H1 (cell line): ENCODE measurements around the gene ANGPTL2. TPM values are rescaled to one million over a fixed set of nuclear protein-coding genes. Genes with fewer than 3 reads are reported as not detected.

ENCODE experiments used
- CTCF ChIA-PET: fragments of 300-600 bp; sonication (Branson Sonifier 250); formaldehyde crosslinking; loops from one replicate; lab custom pipeline; 2021; ENCODE audit not compliant: partially characterized antibody; lab: Charles Lee
- POLR2A ChIA-PET: fragments of 300-600 bp; sonication (Branson Sonifier 250); formaldehyde crosslinking; loops from one replicate; lab custom pipeline; 2021; ENCODE audit warnings: inconsistent platforms; ENCODE audit not compliant: partially characterized antibody; lab: Charles Lee
- DNase-seq, 2 experiments: peaks; one replicate each; pipeline versions ENCODE4 v3.0.0 to v3.0.0-alpha.2; 2010 to 2022; ENCODE audit warnings: low spot score in 2 of 2, low read depth in 1 of 2, mixed read lengths in 1 of 2
- FAIRE-seq: peaks from 2 replicates; lab custom pipeline; 2011; peaks lifted over from hg19 to GRCh38; lab: Jason Lieb, UNC
- H2AFZ ChIP-seq: 2 replicates; pipeline ENCODE4 v1.8.1; 2012; ENCODE audit warnings: low read length, inconsistent platforms
- H2AK5ac ChIP-seq: 2 replicates; pipeline ENCODE4 v1.6.1; 2013; ENCODE audit warnings: low read depth, low read length
- H2BK120ac ChIP-seq: replicated peaks from 2 replicates; pipeline ENCODE3; 2013; ENCODE audit warnings: low read depth, low read length, inconsistent platforms
- H2BK12ac ChIP-seq: 2 replicates; pipeline ENCODE4 v1.6.1; 2013; ENCODE audit warnings: low read depth, low read length
- H2BK15ac ChIP-seq: 2 replicates; pipeline ENCODE4 v1.6.1; 2013; ENCODE audit warnings: low read length
- H2BK20ac ChIP-seq: 2 replicates; pipeline ENCODE4 v1.6.1; 2013; ENCODE audit warnings: low read length
- H2BK5ac ChIP-seq: 2 replicates; pipeline ENCODE4 v1.6.1; 2013; ENCODE audit warnings: low read depth, low read length
- H3K14ac ChIP-seq: 2 replicates; pipeline ENCODE4 v1.6.1; 2013; ENCODE audit warnings: inconsistent platforms; ENCODE audit not compliant: insufficient read length
- H3K18ac ChIP-seq: 2 replicates; pipeline ENCODE4 v1.6.1; 2013; ENCODE audit warnings: low read length; ENCODE audit errors: extremely low read depth
- H3K23ac ChIP-seq: 2 replicates; pipeline ENCODE4 v1.6.1; 2013; ENCODE audit warnings: inconsistent platforms; ENCODE audit not compliant: insufficient read length
- H3K23me2 ChIP-seq: 2 replicates; pipeline ENCODE4 v1.6.1; 2013; ENCODE audit warnings: low read depth, low read length
- H3K27ac ChIP-seq: 2 replicates; pipeline ENCODE4 v1.6.1; 2011; ENCODE audit warnings: low read depth, low read length, inconsistent platforms
- H3K27me3 ChIP-seq, 4 experiments: replicated peaks in 1 of 4; 1 replicate in 1 of 4; 2 replicates in 3 of 4; pipeline versions ENCODE4 v1.6.1 to v1.8.1; 2011 to 2013; ENCODE audit warnings: low read length in 3 of 4, mild to moderate bottlenecking in 3 of 4, inconsistent platforms in 2 of 4, mixed read lengths in 2 of 4, moderate library complexity in 1 of 4; ENCODE audit not compliant: control insufficient read depth in 3 of 4, insufficient read depth in 3 of 4; ENCODE audit errors: extremely low read depth in 1 of 4
- H3K36me3 ChIP-seq, 4 experiments: 2 replicates each; pipeline versions ENCODE4 v1.6.1 to v1.8.1; 2011 to 2013; ENCODE audit warnings: mild to moderate bottlenecking in 4 of 4, low read length in 3 of 4, moderate library complexity in 2 of 4, control low read depth in 1 of 4, inconsistent platforms in 1 of 4; ENCODE audit not compliant: insufficient read depth in 4 of 4, control insufficient read depth in 2 of 4
- H3K4ac ChIP-seq: replicated peaks from 2 replicates; pipeline ENCODE3; 2013; ENCODE audit warnings: low read length, low read depth, mixed read lengths, inconsistent platforms; ENCODE audit not compliant: insufficient read length
- H3K4me1 ChIP-seq, 4 experiments: replicated peaks in 1 of 4; 1 replicate in 1 of 4; 2 replicates in 3 of 4; pipeline versions ENCODE4 v1.6.1 to v1.8.1; 2011 to 2013; ENCODE audit warnings: low read length in 3 of 4, inconsistent platforms in 2 of 4, mixed read lengths in 1 of 4; ENCODE audit not compliant: insufficient read depth in 4 of 4, control insufficient read depth in 3 of 4
- H3K4me2 ChIP-seq, 2 experiments: 2 replicates each; pipeline versions ENCODE4 v1.6.1 to v1.8.1; 2011 to 2013; ENCODE audit warnings: low read depth in 2 of 2, low read length in 2 of 2, control low read depth in 1 of 2, inconsistent platforms in 1 of 2, mild to moderate bottlenecking in 1 of 2; ENCODE audit not compliant: insufficient read depth in 1 of 2
- H3K4me3 ChIP-seq, 4 experiments: fragments of 200-600, 300-600 bp in 1 of 4; sonication (generic), shearing (Covaris generic), sonication (Bioruptor Twin) in 1 of 4; 2 replicates each; pipeline versions ENCODE4 v1.5.1 to v1.8.1; 2011 to 2016; ENCODE audit warnings: low read length in 4 of 4, low read depth in 3 of 4, control low read depth in 2 of 4, inconsistent platforms in 2 of 4, mild to moderate bottlenecking in 2 of 4, mixed read lengths in 1 of 4, moderate library complexity in 1 of 4; ENCODE audit not compliant: insufficient read depth in 2 of 4; ENCODE audit errors: extremely low read depth in 1 of 4
- H3K56ac ChIP-seq: replicated peaks from 2 replicates; pipeline ENCODE3; 2013; ENCODE audit warnings: low read depth, mild to moderate bottlenecking, mixed read lengths, low read length, inconsistent platforms; ENCODE audit not compliant: insufficient read length
- H3K79me1 ChIP-seq: 2 replicates; pipeline ENCODE4 v1.6.1; 2013; ENCODE audit warnings: low read depth, low read length, control low read depth
- H3K79me2 ChIP-seq, 2 experiments: 2 replicates each; pipeline versions ENCODE4 v1.6.1 to v1.8.1; 2012 to 2013; ENCODE audit warnings: low read length in 2 of 2, mild to moderate bottlenecking in 2 of 2, inconsistent platforms in 1 of 2; ENCODE audit not compliant: insufficient read depth in 2 of 2, control insufficient read depth in 1 of 2
- H3K9ac ChIP-seq, 4 experiments: replicated peaks in 1 of 4; 1 replicate in 1 of 4; 2 replicates in 3 of 4; pipeline versions ENCODE4 v1.6.1 to v1.8.1; 2011 to 2013; ENCODE audit warnings: low read depth in 3 of 4, low read length in 3 of 4, control low read depth in 2 of 4, mild to moderate bottlenecking in 2 of 4, moderate library complexity in 2 of 4, inconsistent platforms in 1 of 4; ENCODE audit errors: extremely low read depth in 1 of 4
- H3K9me3 ChIP-seq, 2 experiments: 2 replicates each; pipeline versions ENCODE4 v1.6.1 to v1.8.1; 2012 to 2013; ENCODE audit warnings: mild to moderate bottlenecking in 2 of 2, moderate library complexity in 2 of 2, control low read depth in 1 of 2, inconsistent platforms in 1 of 2, low read depth in 1 of 2, low read length in 1 of 2, mixed read lengths in 1 of 2; ENCODE audit not compliant: insufficient read depth in 2 of 2
- H4K20me1 ChIP-seq, 2 experiments: replicated peaks in 1 of 2; 2 replicates each; pipeline versions ENCODE3 to v1.8.1; 2011 to 2013; ENCODE audit warnings: inconsistent platforms in 2 of 2, low read length in 2 of 2, mild to moderate bottlenecking in 1 of 2; ENCODE audit not compliant: insufficient read depth in 2 of 2, control insufficient read depth in 1 of 2
- H4K5ac ChIP-seq: 2 replicates; pipeline ENCODE4 v1.6.1; 2013; ENCODE audit warnings: low read length, low read depth, mixed read lengths, inconsistent platforms; ENCODE audit not compliant: insufficient read length
- H4K8ac ChIP-seq: 2 replicates; pipeline ENCODE4 v1.8.0; 2013; ENCODE audit warnings: mild to moderate bottlenecking, moderate library complexity, low read length, inconsistent platforms; ENCODE audit not compliant: insufficient read depth; ENCODE audit errors: extremely low read depth
- H4K91ac ChIP-seq: replicated peaks from 2 replicates; pipeline ENCODE3; 2013; ENCODE audit warnings: low read length, mixed read lengths, inconsistent platforms; ENCODE audit not compliant: insufficient read length
- BACH1 ChIP-seq: IDR thresholded peaks from 2 replicates; pipeline ENCODE4 v1.6.1; 2012; ENCODE audit warnings: low read length, improper control_type of control experiment
- CTBP2 ChIP-seq: IDR thresholded peaks from 2 replicates; pipeline ENCODE4 v1.7.0; 2011; ENCODE audit warnings: borderline replicate concordance, mild to moderate bottlenecking, moderate library complexity, mixed read lengths, low read length; ENCODE audit not compliant: insufficient read depth, insufficient read length
- FOSL1 ChIP-seq: IDR thresholded peaks from 2 replicates; pipeline ENCODE4 v1.6.1; 2011; ENCODE audit warnings: mild to moderate bottlenecking, low read depth, low read length, moderate library complexity; ENCODE audit not compliant: insufficient read depth
- WGBS, 2 experiments: shearing (Covaris generic) in 1 of 2; methylation state at CpG; one replicate each; pipeline versions ENCODE4 v1.1.6 to v1.1.7; 2013 to 2015; ENCODE audit warnings: low lambda C conversion rate in 2 of 2, mixed read lengths in 2 of 2, inconsistent platforms in 1 of 2, low coverage in 1 of 2, missing lambda C conversion rate in 1 of 2; ENCODE audit not compliant: insufficient replicate concordance in 2 of 2, insufficient coverage in 1 of 2, insufficient read length in 1 of 2; ENCODE audit errors: extremely low coverage in 1 of 2, missing lambda C conversion rate in 1 of 2; 5-methylcytosine and 5-hydroxymethylcytosine counted together
- polyA plus RNA-seq, 7 experiments: library from polyadenylated mRNA; depleted of rRNA in 3 of 7; stranded (reverse) in 5 of 7; unstranded in 2 of 7; fragments of >200 nt in 5 of 7; fragments of 200-250 nt in 2 of 7; gene quantifications; 1 replicate in 5 of 7; 2 replicates in 1 of 7; 4 replicates in 1 of 7; pipeline versions ENCODE4 v1.2.1 to v1.2.3, GENCODE V29; 2011 to 2013; ENCODE audit warnings: missing spikeins in 2 of 7, mixed read lengths in 2 of 7
- total RNA-seq: library from RNA; stranded (reverse); fragmentation: NEBNext Ultra II Directional; extraction: Animal tissue kit (Norgen Biotek cat#: 25700); gene quantifications from 2 replicates; pipeline ENCODE4 v1.2.1, GENCODE V29; 2021
- TF ChIP-seq, protein P1 (sequence below): IDR thresholded peaks from 2 replicates; pipeline ENCODE4 v1.6.1; 2012; ENCODE audit warnings: inconsistent platforms

The ANGPTL2 gene
- total and polyA plus RNA-seq, 2 of the 8 experiments (the other 6 are each of a cell fraction or from before 2014, with no cell fraction given) = 9.0 to 10.6 TPM

DNA sequence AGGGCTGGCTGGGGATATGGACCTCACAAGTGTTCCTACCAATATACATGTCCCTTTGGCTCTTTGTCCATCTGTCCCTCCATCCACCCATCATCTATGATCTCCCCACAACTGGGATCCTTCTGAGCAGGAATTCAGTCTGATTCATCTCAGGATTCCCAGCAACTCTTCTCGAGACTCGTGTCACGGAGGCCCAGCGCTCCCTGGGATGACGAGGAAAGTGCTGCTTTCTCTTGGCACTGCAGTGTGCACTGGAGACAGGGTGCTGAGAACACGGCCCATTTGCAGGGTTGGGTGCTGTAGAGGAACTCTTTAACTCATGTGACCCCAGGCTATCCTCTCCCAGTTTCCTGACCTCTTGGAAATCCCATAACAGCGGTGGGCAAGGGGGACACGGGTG is 72.9 kb downstream of the ANGPTL2 start:
- Histone ChIP-seq H2BK5ac (no peak overlapping the region), H3K79me1 (no peaks in the 10 kb centered on the region), H3K14ac (no peak overlapping the region), H4K5ac (no peak overlapping the region), H3K27ac (no peak overlapping the region), H3K4me3 (no peak overlapping the region), H3K56ac (no peak overlapping the region), H3K23ac (no peak overlapping the region), H3K18ac (no peak overlapping the region), H3K4ac (no peak overlapping the region), H2AFZ (no peak overlapping the region), H2AK5ac (no peak overlapping the region), H2BK15ac (no peak overlapping the region), H2BK20ac (no peak overlapping the region), H2BK12ac (no peak overlapping the region), H4K8ac (no peak overlapping the region), H3K9me3 (no peaks in the 10 kb centered on the region), H3K79me2 (no peaks in the 10 kb centered on the region), H3K9ac (no peak overlapping the region), H3K4me2 (no peak overlapping the region), H2BK120ac (no peak overlapping the region), H3K23me2 (no peaks in the 10 kb centered on the region), H4K91ac (no peak overlapping the region), H3K36me3 (no peaks in the 10 kb centered on the region), H3K27me3 (no peaks in the 10 kb centered on the region), H4K20me1 (peaks cover 2% of the 10 kb centered on the region in 2 experiments), H3K4me1 (no peaks in the 10 kb centered on the region)
- ChIA-PET CTCF (interaction anchor here (1.5 kb wide), 1 partner anchor 8 kb away, joined by 3 read pairs; no protein-coding TSS in a partner anchor), POLR2A (interaction anchor here (0.5 kb wide), 1 partner anchor 395 kb away, joined by 3 read pairs; no protein-coding TSS in a partner anchor)
- DNase-seq (no peak), FAIRE-seq (no peak)
- 91% methylated on average over 8 of the region's 8 CpGs; no CpG with 5 or more reads in 1 of the 2 experiments for WGBS, 2 experiments
- TF ChIP-seq, protein P1, sequence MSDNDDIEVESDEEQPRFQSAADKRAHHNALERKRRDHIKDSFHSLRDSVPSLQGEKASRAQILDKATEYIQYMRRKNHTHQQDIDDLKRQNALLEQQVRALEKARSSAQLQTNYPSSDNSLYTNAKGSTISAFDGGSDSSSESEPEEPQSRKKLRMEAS = no peak
- no peak for TF ChIP-seq BACH1
- no peak for TF ChIP-seq CTBP2
- no peak for TF ChIP-seq FOSL1
